Measurements from ENCODE around the gene MAN1C1. TPM values are rescaled to one million over a fixed set of nuclear protein-coding genes. Genes with fewer than 3 reads are reported as not detected.

MAN1C1 gene
- total and polyA plus RNA-seq, 9 of the 15 experiments (the other 6 are each of a cell fraction or from before 2014, with no cell fraction given): 0.04 to 0.44 (median 0.10) TPM; not detected in 3

DNA sequence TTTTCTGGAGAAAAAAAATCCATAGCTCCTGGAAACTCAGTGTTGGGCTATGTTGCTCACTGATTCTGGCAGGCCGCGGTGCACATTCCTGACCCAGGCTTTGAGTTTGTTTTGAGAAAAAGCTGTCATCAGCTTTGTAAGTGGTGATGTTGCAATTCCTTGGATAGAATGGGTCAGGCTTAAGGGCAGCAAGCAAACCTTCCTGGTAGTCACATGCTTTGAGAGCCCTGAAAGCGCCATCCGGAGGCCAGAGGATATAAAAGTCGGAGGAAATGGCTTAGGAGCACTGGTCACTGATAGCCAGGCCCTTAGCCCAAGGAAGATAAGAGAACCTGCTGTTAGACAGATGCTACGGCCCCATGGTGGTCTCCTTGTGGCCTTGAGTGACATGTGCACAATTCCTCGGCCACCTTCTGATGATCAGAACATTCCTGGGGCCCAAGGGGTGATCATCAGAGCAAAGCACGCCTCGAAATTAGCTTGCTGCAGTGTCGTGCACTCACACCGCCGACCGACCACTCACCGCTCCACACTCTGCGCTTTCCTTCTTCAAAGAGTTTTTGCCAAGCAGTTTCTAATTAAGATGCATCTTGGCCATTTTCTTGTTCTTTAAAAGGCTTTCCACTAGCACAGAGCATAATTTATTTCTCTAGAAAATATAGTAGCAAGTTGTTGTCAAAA, 78.6 kb downstream of the MAN1C1 start:
- Histone ChIP-seq H4K20me1 (replicated peaks; ENCODE audit: control insufficient read depth, insufficient read depth, low read length) (0 out of 2 replicates have a peak, but pooled peaks cover 3% of the 10 kb centered on the region), H3K27ac (ENCODE audit: extremely low read depth, low read depth, low read length) (no peak overlapping the region), H3K9me1 (ENCODE audit: control insufficient read depth, insufficient read depth, low read length) (no peaks in the 10 kb centered on the region), H3K4me2 (ENCODE audit: insufficient read depth, low read length) (no peak overlapping the region), H3K9me3 (replicated peaks; ENCODE audit: control insufficient read depth, insufficient read depth, low read depth, low read length) (no peaks in the 10 kb centered on the region), H3K36me3 (ENCODE audit: control insufficient read depth, insufficient read depth, low read length) (no peaks in the 10 kb centered on the region), H3K4me1 (replicated peaks in 1 of 2; ENCODE audit: control insufficient read depth in 2 of 2, insufficient read depth in 2 of 2, low read length in 2 of 2) (peaks cover 4 to 7% of the 10 kb centered on the region in 2 experiments; a peak in 4 of 5 replicates), H3K9ac (ENCODE audit: insufficient read depth in 1 of 2, low read depth in 2 of 2, low read length in 2 of 2) (peak overlapping the region in 1 of 2 experiments; percentile 66; a peak in 1 of 4 replicates), H3K27me3 (ENCODE audit: control insufficient read depth in 2 of 2, insufficient read depth in 2 of 2, low read length in 2 of 2) (peaks cover 31 to 88% of the 10 kb centered on the region in 2 experiments), H2AFZ (ENCODE audit: low read depth, low read length) (no peak overlapping the region), H3K79me2 (ENCODE audit: control insufficient read depth, insufficient read depth, low read length) (no peaks in the 10 kb centered on the region), H3K4me3 (no peak overlapping the region)
- DNase-seq (ENCODE audit: extremely low read depth in 1 of 4, low spot score in 3 of 4) (peak; percentile 37 to 66 (median 48)), ATAC-seq (peak; percentile 88), FAIRE-seq (no peak)
- BruUV-seq (replicated peaks): no TSS peak
- 36% methylated on average over 15 of the region's 15 CpGs for WGBS (ENCODE audit: insufficient coverage, low coverage, missing lambda C conversion rate)
- CTCF ChIA-PET (ENCODE audit: low intra/inter-chr PET ratio): interaction anchor here (1.0 kb wide), 1 partner anchor 10 kb away, joined by 3 read pairs; no protein-coding TSS in a partner anchor
- in situ Hi-C loops (cut with MboI): no loop called here
- intact Hi-C loops (cut with micrococcal nuclease): loop anchor here (2.0 to 10.0 kb wide), 3 partner anchors 86 to 150 kb away; partner anchors contain the start of gene LDLRAP1
- POLR2A ChIA-PET: interaction anchor here (0.6 to 1.3 kb wide), 8 partner anchors 9 to 84 kb away, joined by 3 to 5 read pairs (median 3); no protein-coding TSS in a partner anchor
- 0 out of 2 replicates have a peak, but pooled peaks have one; percentile 53 for TF ChIP-seq DPF2 (IDR thresholded peaks at IDR 0.05)
- no peak for TF ChIP-seq NR3C1 (CRISPR knock-in tag; IDR thresholded peaks at IDR 0.05)
- TF ChIP-seq WHSC1 (IDR thresholded peaks at IDR 0.05; ENCODE audit: low read length): no peak
- no peak for TF ChIP-seq IRF9 (tag; IDR thresholded peaks at IDR 0.05)
- no peak for TF ChIP-seq ZNF41 (CRISPR knock-in tag; conservative IDR thresholded peaks at IDR 0.05)
- no peak for TF ChIP-seq SMC3 (conservative IDR thresholded peaks at IDR 0.05; ENCODE audit: insufficient read depth, low read depth, low read length)
- TF ChIP-seq, protein P1, sequence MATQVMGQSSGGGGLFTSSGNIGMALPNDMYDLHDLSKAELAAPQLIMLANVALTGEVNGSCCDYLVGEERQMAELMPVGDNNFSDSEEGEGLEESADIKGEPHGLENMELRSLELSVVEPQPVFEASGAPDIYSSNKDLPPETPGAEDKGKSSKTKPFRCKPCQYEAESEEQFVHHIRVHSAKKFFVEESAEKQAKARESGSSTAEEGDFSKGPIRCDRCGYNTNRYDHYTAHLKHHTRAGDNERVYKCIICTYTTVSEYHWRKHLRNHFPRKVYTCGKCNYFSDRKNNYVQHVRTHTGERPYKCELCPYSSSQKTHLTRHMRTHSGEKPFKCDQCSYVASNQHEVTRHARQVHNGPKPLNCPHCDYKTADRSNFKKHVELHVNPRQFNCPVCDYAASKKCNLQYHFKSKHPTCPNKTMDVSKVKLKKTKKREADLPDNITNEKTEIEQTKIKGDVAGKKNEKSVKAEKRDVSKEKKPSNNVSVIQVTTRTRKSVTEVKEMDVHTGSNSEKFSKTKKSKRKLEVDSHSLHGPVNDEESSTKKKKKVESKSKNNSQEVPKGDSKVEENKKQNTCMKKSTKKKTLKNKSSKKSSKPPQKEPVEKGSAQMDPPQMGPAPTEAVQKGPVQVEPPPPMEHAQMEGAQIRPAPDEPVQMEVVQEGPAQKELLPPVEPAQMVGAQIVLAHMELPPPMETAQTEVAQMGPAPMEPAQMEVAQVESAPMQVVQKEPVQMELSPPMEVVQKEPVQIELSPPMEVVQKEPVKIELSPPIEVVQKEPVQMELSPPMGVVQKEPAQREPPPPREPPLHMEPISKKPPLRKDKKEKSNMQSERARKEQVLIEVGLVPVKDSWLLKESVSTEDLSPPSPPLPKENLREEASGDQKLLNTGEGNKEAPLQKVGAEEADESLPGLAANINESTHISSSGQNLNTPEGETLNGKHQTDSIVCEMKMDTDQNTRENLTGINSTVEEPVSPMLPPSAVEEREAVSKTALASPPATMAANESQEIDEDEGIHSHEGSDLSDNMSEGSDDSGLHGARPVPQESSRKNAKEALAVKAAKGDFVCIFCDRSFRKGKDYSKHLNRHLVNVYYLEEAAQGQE (IDR thresholded peaks at IDR 0.05; ENCODE audit: borderline replicate concordance): peak; percentile 47; the same call in 1 of the 2 replicates
- TF ChIP-seq, protein P1 (CRISPR knock-in tag; IDR thresholded peaks at IDR 0.05; ENCODE audit: low read depth): no peak
- no peak for TF ChIP-seq NR2C2 (CRISPR knock-in tag; IDR thresholded peaks at IDR 0.05)
- peak; percentile 83 for TF ChIP-seq NR2C2 (tag; IDR thresholded peaks at IDR 0.05)
- peak; percentile 58; the same call in 1 of the 2 replicates for TF ChIP-seq ARID1B (IDR thresholded peaks at IDR 0.05)
- 0 out of 2 replicates have a peak, but pooled peaks have one; percentile 9 for TF ChIP-seq RAD51 (IDR thresholded peaks at IDR 0.05; ENCODE audit: borderline replicate concordance, low read depth)
